H1 (cell line): ENCODE results near the gene PTPN18. TPM values are rescaled to one million over a fixed set of nuclear protein-coding genes. Genes with fewer than 3 reads are reported as not detected.

Source experiments
- CTCF ChIA-PET: fragments of 300-600 bp; sonication (Branson Sonifier 250); formaldehyde crosslinking; loops from one replicate; lab custom pipeline; 2021; ENCODE audit not compliant: partially characterized antibody; lab: Charles Lee
- POLR2A ChIA-PET: fragments of 300-600 bp; sonication (Branson Sonifier 250); formaldehyde crosslinking; loops from one replicate; lab custom pipeline; 2021; ENCODE audit warnings: inconsistent platforms; ENCODE audit not compliant: partially characterized antibody; lab: Charles Lee
- DNase-seq, 2 experiments: peaks; one replicate each; pipeline versions ENCODE4 v3.0.0 to v3.0.0-alpha.2; 2010 to 2022; ENCODE audit warnings: low spot score in 2 of 2, low read depth in 1 of 2, mixed read lengths in 1 of 2
- FAIRE-seq: peaks from 2 replicates; lab custom pipeline; 2011; peaks lifted over from hg19 to GRCh38; lab: Jason Lieb, UNC
- H2AFZ ChIP-seq: 2 replicates; pipeline ENCODE4 v1.8.1; 2012; ENCODE audit warnings: low read length, inconsistent platforms
- H2AK5ac ChIP-seq: 2 replicates; pipeline ENCODE4 v1.6.1; 2013; ENCODE audit warnings: low read depth, low read length
- H2BK120ac ChIP-seq: replicated peaks from 2 replicates; pipeline ENCODE3; 2013; ENCODE audit warnings: low read depth, low read length, inconsistent platforms
- H2BK12ac ChIP-seq: 2 replicates; pipeline ENCODE4 v1.6.1; 2013; ENCODE audit warnings: low read depth, low read length
- H2BK15ac ChIP-seq: 2 replicates; pipeline ENCODE4 v1.6.1; 2013; ENCODE audit warnings: low read length
- H2BK20ac ChIP-seq: 2 replicates; pipeline ENCODE4 v1.6.1; 2013; ENCODE audit warnings: low read length
- H2BK5ac ChIP-seq: 2 replicates; pipeline ENCODE4 v1.6.1; 2013; ENCODE audit warnings: low read depth, low read length
- H3K14ac ChIP-seq: 2 replicates; pipeline ENCODE4 v1.6.1; 2013; ENCODE audit warnings: inconsistent platforms; ENCODE audit not compliant: insufficient read length
- H3K18ac ChIP-seq: 2 replicates; pipeline ENCODE4 v1.6.1; 2013; ENCODE audit warnings: low read length; ENCODE audit errors: extremely low read depth
- H3K23ac ChIP-seq: 2 replicates; pipeline ENCODE4 v1.6.1; 2013; ENCODE audit warnings: inconsistent platforms; ENCODE audit not compliant: insufficient read length
- H3K23me2 ChIP-seq: 2 replicates; pipeline ENCODE4 v1.6.1; 2013; ENCODE audit warnings: low read depth, low read length
- H3K27ac ChIP-seq: 2 replicates; pipeline ENCODE4 v1.6.1; 2011; ENCODE audit warnings: low read depth, low read length, inconsistent platforms
- H3K27me3 ChIP-seq, 4 experiments: replicated peaks in 1 of 4; 1 replicate in 1 of 4; 2 replicates in 3 of 4; pipeline versions ENCODE4 v1.6.1 to v1.8.1; 2011 to 2013; ENCODE audit warnings: low read length in 3 of 4, mild to moderate bottlenecking in 3 of 4, inconsistent platforms in 2 of 4, mixed read lengths in 2 of 4, moderate library complexity in 1 of 4; ENCODE audit not compliant: control insufficient read depth in 3 of 4, insufficient read depth in 3 of 4; ENCODE audit errors: extremely low read depth in 1 of 4
- H3K36me3 ChIP-seq, 4 experiments: 2 replicates each; pipeline versions ENCODE4 v1.6.1 to v1.8.1; 2011 to 2013; ENCODE audit warnings: mild to moderate bottlenecking in 4 of 4, low read length in 3 of 4, moderate library complexity in 2 of 4, control low read depth in 1 of 4, inconsistent platforms in 1 of 4; ENCODE audit not compliant: insufficient read depth in 4 of 4, control insufficient read depth in 2 of 4
- H3K4ac ChIP-seq: replicated peaks from 2 replicates; pipeline ENCODE3; 2013; ENCODE audit warnings: low read length, low read depth, mixed read lengths, inconsistent platforms; ENCODE audit not compliant: insufficient read length
- H3K4me1 ChIP-seq, 4 experiments: replicated peaks in 1 of 4; 1 replicate in 1 of 4; 2 replicates in 3 of 4; pipeline versions ENCODE4 v1.6.1 to v1.8.1; 2011 to 2013; ENCODE audit warnings: low read length in 3 of 4, inconsistent platforms in 2 of 4, mixed read lengths in 1 of 4; ENCODE audit not compliant: insufficient read depth in 4 of 4, control insufficient read depth in 3 of 4
- H3K4me2 ChIP-seq, 2 experiments: 2 replicates each; pipeline versions ENCODE4 v1.6.1 to v1.8.1; 2011 to 2013; ENCODE audit warnings: low read depth in 2 of 2, low read length in 2 of 2, control low read depth in 1 of 2, inconsistent platforms in 1 of 2, mild to moderate bottlenecking in 1 of 2; ENCODE audit not compliant: insufficient read depth in 1 of 2
- H3K4me3 ChIP-seq, 4 experiments: fragments of 200-600, 300-600 bp in 1 of 4; sonication (generic), shearing (Covaris generic), sonication (Bioruptor Twin) in 1 of 4; 2 replicates each; pipeline versions ENCODE4 v1.5.1 to v1.8.1; 2011 to 2016; ENCODE audit warnings: low read length in 4 of 4, low read depth in 3 of 4, control low read depth in 2 of 4, inconsistent platforms in 2 of 4, mild to moderate bottlenecking in 2 of 4, mixed read lengths in 1 of 4, moderate library complexity in 1 of 4; ENCODE audit not compliant: insufficient read depth in 2 of 4; ENCODE audit errors: extremely low read depth in 1 of 4
- H3K56ac ChIP-seq: replicated peaks from 2 replicates; pipeline ENCODE3; 2013; ENCODE audit warnings: low read depth, mild to moderate bottlenecking, mixed read lengths, low read length, inconsistent platforms; ENCODE audit not compliant: insufficient read length
- H3K79me1 ChIP-seq: 2 replicates; pipeline ENCODE4 v1.6.1; 2013; ENCODE audit warnings: low read depth, low read length, control low read depth
- H3K79me2 ChIP-seq, 2 experiments: 2 replicates each; pipeline versions ENCODE4 v1.6.1 to v1.8.1; 2012 to 2013; ENCODE audit warnings: low read length in 2 of 2, mild to moderate bottlenecking in 2 of 2, inconsistent platforms in 1 of 2; ENCODE audit not compliant: insufficient read depth in 2 of 2, control insufficient read depth in 1 of 2
- H3K9ac ChIP-seq, 4 experiments: replicated peaks in 1 of 4; 1 replicate in 1 of 4; 2 replicates in 3 of 4; pipeline versions ENCODE4 v1.6.1 to v1.8.1; 2011 to 2013; ENCODE audit warnings: low read depth in 3 of 4, low read length in 3 of 4, control low read depth in 2 of 4, mild to moderate bottlenecking in 2 of 4, moderate library complexity in 2 of 4, inconsistent platforms in 1 of 4; ENCODE audit errors: extremely low read depth in 1 of 4
- H3K9me3 ChIP-seq, 2 experiments: 2 replicates each; pipeline versions ENCODE4 v1.6.1 to v1.8.1; 2012 to 2013; ENCODE audit warnings: mild to moderate bottlenecking in 2 of 2, moderate library complexity in 2 of 2, control low read depth in 1 of 2, inconsistent platforms in 1 of 2, low read depth in 1 of 2, low read length in 1 of 2, mixed read lengths in 1 of 2; ENCODE audit not compliant: insufficient read depth in 2 of 2
- H4K20me1 ChIP-seq, 2 experiments: replicated peaks in 1 of 2; 2 replicates each; pipeline versions ENCODE3 to v1.8.1; 2011 to 2013; ENCODE audit warnings: inconsistent platforms in 2 of 2, low read length in 2 of 2, mild to moderate bottlenecking in 1 of 2; ENCODE audit not compliant: insufficient read depth in 2 of 2, control insufficient read depth in 1 of 2
- H4K5ac ChIP-seq: 2 replicates; pipeline ENCODE4 v1.6.1; 2013; ENCODE audit warnings: low read length, low read depth, mixed read lengths, inconsistent platforms; ENCODE audit not compliant: insufficient read length
- H4K8ac ChIP-seq: 2 replicates; pipeline ENCODE4 v1.8.0; 2013; ENCODE audit warnings: mild to moderate bottlenecking, moderate library complexity, low read length, inconsistent platforms; ENCODE audit not compliant: insufficient read depth; ENCODE audit errors: extremely low read depth
- H4K91ac ChIP-seq: replicated peaks from 2 replicates; pipeline ENCODE3; 2013; ENCODE audit warnings: low read length, mixed read lengths, inconsistent platforms; ENCODE audit not compliant: insufficient read length
- ATF2 ChIP-seq: IDR thresholded peaks from 2 replicates; pipeline ENCODE4 v1.6.1; 2012; ENCODE audit warnings: low read length, inconsistent platforms
- CTBP2 ChIP-seq: IDR thresholded peaks from 2 replicates; pipeline ENCODE4 v1.7.0; 2011; ENCODE audit warnings: borderline replicate concordance, mild to moderate bottlenecking, moderate library complexity, mixed read lengths, low read length; ENCODE audit not compliant: insufficient read depth, insufficient read length
- EZH2 ChIP-seq: fragments of 200-600 bp; sonication (generic); IDR thresholded peaks from 2 replicates; pipeline ENCODE4 v1.7.1; 2012; ENCODE audit warnings: low read depth, mild to moderate bottlenecking, moderate library complexity, low read length, inconsistent platforms; ENCODE audit not compliant: severe bottlenecking
- KDM4A ChIP-seq: IDR thresholded peaks from one replicate; pipeline ENCODE4 v1.7.1; 2012; ENCODE audit warnings: low read depth, mild to moderate bottlenecking, moderate library complexity, low read length, inconsistent platforms; ENCODE audit not compliant: severe bottlenecking
- SRF ChIP-seq: IDR thresholded peaks from 2 replicates; pipeline ENCODE4 v1.6.1; 2011; ENCODE audit warnings: mild to moderate bottlenecking, low read depth, low read length, moderate library complexity
- WGBS, 2 experiments: shearing (Covaris generic) in 1 of 2; methylation state at CpG; one replicate each; pipeline versions ENCODE4 v1.1.6 to v1.1.7; 2013 to 2015; ENCODE audit warnings: low lambda C conversion rate in 2 of 2, mixed read lengths in 2 of 2, inconsistent platforms in 1 of 2, low coverage in 1 of 2, missing lambda C conversion rate in 1 of 2; ENCODE audit not compliant: insufficient replicate concordance in 2 of 2, insufficient coverage in 1 of 2, insufficient read length in 1 of 2; ENCODE audit errors: extremely low coverage in 1 of 2, missing lambda C conversion rate in 1 of 2; 5-methylcytosine and 5-hydroxymethylcytosine counted together
- polyA plus RNA-seq, 7 experiments: library from polyadenylated mRNA; depleted of rRNA in 3 of 7; stranded (reverse) in 5 of 7; unstranded in 2 of 7; fragments of >200 nt in 5 of 7; fragments of 200-250 nt in 2 of 7; gene quantifications; 1 replicate in 5 of 7; 2 replicates in 1 of 7; 4 replicates in 1 of 7; pipeline versions ENCODE4 v1.2.1 to v1.2.3, GENCODE V29; 2011 to 2013; ENCODE audit warnings: missing spikeins in 2 of 7, mixed read lengths in 2 of 7
- total RNA-seq: library from RNA; stranded (reverse); fragmentation: NEBNext Ultra II Directional; extraction: Animal tissue kit (Norgen Biotek cat#: 25700); gene quantifications from 2 replicates; pipeline ENCODE4 v1.2.1, GENCODE V29; 2021

Gene PTPN18
- total and polyA plus RNA-seq, 2 of the 8 experiments (the other 6 are each of a cell fraction or from before 2014, with no cell fraction given): 13.2 to 14.7 TPM

- Histone ChIP-seq H3K9ac (no peak overlapping the region), H3K4me3 (no peak overlapping the region), H4K8ac (no peak overlapping the region), H3K79me2 (no peaks in the 10 kb centered on the region), H4K20me1 (peaks cover 0 to 2% of the 10 kb centered on the region in 2 experiments), H3K9me3 (no peaks in the 10 kb centered on the region), H3K27me3 (no peaks in the 10 kb centered on the region; a peak in 1 of 7 replicates), H2AFZ (no peak overlapping the region), H3K23me2 (peaks cover 2% of the 10 kb centered on the region; the same call in 1 of the 2 replicates), H3K4me2 (no peak overlapping the region), H3K14ac (no peak overlapping the region), H3K23ac (no peak overlapping the region), H3K27ac (no peak overlapping the region), H4K5ac (no peak overlapping the region), H3K4ac (no peak overlapping the region), H2BK15ac (no peak overlapping the region), H2BK120ac (no peak overlapping the region), H2BK12ac (no peak overlapping the region), H3K56ac (no peak overlapping the region), H3K79me1 (no peaks in the 10 kb centered on the region), H2BK20ac (no peak overlapping the region), H3K18ac (no peak overlapping the region), H2BK5ac (no peak overlapping the region), H4K91ac (no peak overlapping the region), H3K4me1 (no peaks in the 10 kb centered on the region), H2AK5ac (no peak overlapping the region), H3K36me3 (no peaks in the 10 kb centered on the region)
- DNase-seq (no peak), FAIRE-seq (no peak)
- ChIA-PET POLR2A (no interaction called here), CTCF (interaction anchor here (0.5 to 5.6 kb wide), 6 partner anchors 11 to 76 kb away, joined by 3 to 40 read pairs (median 8); no protein-coding TSS in a partner anchor)
- 67% methylated on average over 1 of the region's 1 CpG; no CpG with 5 or more reads in 1 of the 2 experiments for WGBS, 2 experiments
- TF ChIP-seq SRF: no peak
- no peak for TF ChIP-seq KDM4A
- no peak for TF ChIP-seq CTBP2
- no peak for TF ChIP-seq EZH2
- TF ChIP-seq ATF2: no peak
These were observed 39.3 kb upstream of the PTPN18 start for GRCh38 chr2:130316596-130316995.
